ENCODE data around the gene HAUS2.

HAUS2 gene

DNA sequence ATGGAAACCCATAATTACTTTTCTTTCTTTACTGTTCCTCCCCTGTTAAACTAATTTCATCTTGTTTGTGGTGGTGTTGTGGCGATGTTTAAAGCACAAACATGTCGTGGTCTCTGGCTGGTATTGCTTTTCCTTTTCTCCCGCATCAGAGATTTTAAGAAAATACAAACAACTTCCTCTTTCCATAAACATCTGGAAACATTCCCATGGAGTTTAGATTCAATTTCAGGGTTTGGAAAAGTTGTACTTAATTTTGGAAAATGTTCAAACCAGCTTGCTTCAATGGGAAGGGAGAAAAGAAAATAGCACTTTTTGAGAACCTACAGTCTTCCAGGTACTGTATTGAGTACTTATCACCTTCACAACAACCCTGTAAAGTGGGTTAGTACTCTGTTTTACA lies 57.2 kb downstream of the HAUS2 start:
- in situ Hi-C loops (cut with MboI; ENCODE audit: low sequenced_read_pairs), result no loop called here

DNA sequence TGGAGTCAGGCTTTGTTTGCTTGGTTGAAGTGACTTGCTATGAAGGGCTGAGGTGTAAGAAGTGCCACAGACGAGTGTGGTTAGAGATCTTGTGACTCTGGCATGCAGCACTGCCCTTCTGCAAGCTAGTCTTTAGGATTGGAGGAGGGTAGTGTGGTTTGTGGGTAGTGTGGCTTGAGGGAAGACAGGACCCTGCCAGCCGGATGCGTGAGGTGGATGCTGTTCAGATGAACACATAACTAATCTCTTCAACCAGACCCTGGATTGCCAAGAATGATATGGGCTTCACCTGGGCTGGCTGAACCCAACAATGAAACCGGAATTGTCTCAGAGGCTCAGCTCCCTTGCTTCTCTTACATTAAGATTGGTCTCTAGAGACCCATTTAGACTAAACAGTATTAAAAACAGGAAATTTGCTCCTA lies 59.5 kb downstream of the HAUS2 start:
- in situ Hi-C loops (cut with MboI; ENCODE audit: low sequenced_read_pairs), result no loop called here

DNA sequence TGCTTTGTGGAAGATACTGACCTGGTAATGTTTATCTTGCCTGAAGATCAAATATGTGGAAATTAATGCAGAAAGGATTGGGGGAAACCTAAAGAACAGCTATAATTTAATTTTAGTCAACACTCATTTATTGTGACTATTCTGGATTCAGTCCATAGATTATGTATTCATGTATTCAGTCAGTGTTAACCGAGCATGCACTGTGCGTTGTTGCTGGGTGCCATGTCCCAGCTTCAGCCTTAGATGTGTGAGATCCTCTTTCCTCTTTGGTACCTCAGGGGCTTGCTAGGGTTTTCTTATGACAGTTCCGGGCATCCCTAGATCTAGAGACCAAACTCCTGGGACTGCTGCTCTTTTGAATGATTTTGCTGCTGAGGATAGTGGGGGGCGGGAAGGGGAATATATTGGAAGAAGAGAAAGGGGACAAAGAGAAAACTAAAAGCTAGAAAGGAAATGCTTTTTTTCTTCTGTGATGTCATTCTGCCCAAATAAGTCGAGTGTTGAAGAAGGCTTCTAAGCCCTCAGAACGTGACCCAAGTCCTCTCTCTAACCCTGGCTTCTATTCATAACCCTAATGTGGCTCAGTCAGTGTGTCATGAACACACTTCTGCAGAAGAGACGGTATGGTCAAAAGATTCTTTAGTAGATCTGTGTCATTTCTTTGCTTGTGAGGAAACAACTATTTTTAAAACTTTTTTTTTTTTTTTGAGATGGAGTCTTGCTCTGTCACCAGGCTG lies 60.3 kb downstream of the HAUS2 start:
- in situ Hi-C loops (cut with MboI; ENCODE audit: low sequenced_read_pairs), result no loop called here

DNA sequence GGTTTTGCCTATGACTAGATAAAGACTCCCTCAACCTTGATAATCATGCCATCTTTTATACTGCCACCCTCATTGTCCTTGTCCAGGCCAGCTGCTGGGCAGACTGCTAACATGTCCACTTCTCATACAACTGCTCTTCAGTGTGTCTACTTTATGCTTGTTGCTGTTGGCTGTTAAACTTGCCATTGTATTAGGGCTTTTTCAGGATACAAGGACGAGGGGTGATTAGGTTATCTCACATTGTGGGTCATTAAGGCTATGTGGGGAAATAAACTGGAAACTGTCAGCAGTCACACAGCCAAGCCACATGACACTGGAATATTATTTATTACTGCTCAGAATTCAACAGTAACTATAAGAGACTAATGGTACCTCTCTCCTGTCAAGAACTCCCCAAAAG lies 62.9 kb downstream of the HAUS2 start:
- in situ Hi-C loops (cut with MboI; ENCODE audit: low sequenced_read_pairs), result no loop called here

DNA sequence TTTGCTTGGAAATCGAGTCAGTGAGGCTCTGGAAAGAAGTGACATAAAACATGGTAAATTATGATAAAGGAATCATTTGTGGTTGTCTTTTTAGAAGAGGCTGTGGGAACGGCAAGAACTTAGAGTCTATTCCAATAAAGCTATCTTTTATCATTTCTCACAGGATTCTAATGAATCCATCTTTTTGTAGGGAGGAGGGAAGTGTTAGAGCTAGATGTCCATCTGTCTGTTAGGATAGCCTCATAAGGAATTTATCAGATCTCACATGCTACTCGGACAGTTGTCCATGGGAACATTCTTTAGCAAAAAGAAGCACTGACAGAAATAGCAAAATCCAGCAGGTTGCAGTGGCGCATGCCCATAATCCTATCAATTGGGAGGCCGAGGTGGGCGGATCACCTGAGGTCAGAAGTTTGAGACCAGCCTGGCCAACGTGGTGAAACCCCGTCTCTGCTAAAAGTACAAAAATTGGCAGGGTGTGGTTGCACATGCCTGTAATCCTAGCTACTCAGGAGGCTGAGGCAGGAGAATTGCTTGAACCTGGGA lies 63.8 kb downstream of the HAUS2 start:
- in situ Hi-C loops (cut with MboI; ENCODE audit: low sequenced_read_pairs), result no loop called here

DNA sequence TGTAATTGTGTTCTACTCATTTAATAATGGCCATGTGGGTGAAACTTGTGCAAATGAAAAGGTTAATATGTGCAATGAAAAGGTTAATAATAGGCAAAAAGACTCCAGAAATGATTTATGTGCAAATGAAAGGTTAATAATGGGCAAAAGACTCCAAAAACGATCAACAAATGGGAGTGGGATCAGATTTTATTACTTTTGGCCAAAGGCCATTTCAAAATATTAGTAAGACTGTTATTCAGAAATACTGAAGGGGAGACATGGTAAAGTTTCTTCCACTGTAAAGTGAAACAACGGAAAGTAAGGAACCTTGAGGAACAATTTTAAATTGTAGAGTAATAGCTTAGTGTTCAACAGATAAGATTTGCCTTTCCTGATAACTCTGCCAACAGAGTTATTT lies 67.5 kb downstream of the HAUS2 start:
- in situ Hi-C loops (cut with MboI; ENCODE audit: low sequenced_read_pairs), result no loop called here

All from HL-60/S4 (cell line).